ENCODE data around the gene AADACL4. TPM values are rescaled to one million over a fixed set of nuclear protein-coding genes. Genes with fewer than 3 reads are reported as not detected.

The AADACL4 gene
- total and polyA plus RNA-seq, 2 of the 8 experiments (the other 6 are each of a cell fraction or from before 2014, with no cell fraction given), result 0.08 TPM; not detected in 1

GRCh38 chr1:12696658-12697057 lies 52.8 kb downstream of the AADACL4 start:
- no peak overlapping the region for H3K18ac ChIP-seq (ENCODE audit: extremely low read depth, low read length)
- H2AFZ ChIP-seq (ENCODE audit: low read length), result no peak overlapping the region
- no peak overlapping the region for H4K5ac ChIP-seq (ENCODE audit: insufficient read length, low read depth, low read length)
- H3K23me2 ChIP-seq (ENCODE audit: low read depth, low read length), result no peaks in the 10 kb centered on the region
- H2BK12ac ChIP-seq (ENCODE audit: low read depth, low read length), result no peak overlapping the region
- ChIA-PET CTCF (ENCODE audit: partially characterized antibody) (no interaction called here), POLR2A (ENCODE audit: partially characterized antibody) (interaction anchor here (1.1 kb wide), 1 partner anchor 9 kb away, joined by 3 read pairs; no protein-coding TSS in a partner anchor)
- no peak overlapping the region for H2BK120ac ChIP-seq (replicated peaks; ENCODE audit: low read depth, low read length)
- TF ChIP-seq CHD1 (IDR thresholded peaks at IDR 0.05; ENCODE audit: low read depth, low read length) (no peak), JUND (IDR thresholded peaks at IDR 0.05; ENCODE audit: low read length) (no peak), HDAC6 (IDR thresholded peaks at IDR 0.05; ENCODE audit: low read depth, low read length) (no peak), SRF (IDR thresholded peaks at IDR 0.05; ENCODE audit: low read depth, low read length) (no peak)
- DNase-seq (ENCODE audit: low read depth in 1 of 2, low spot score in 2 of 2) (no peak), FAIRE-seq (no peak)
- no peak overlapping the region for H3K4me2 ChIP-seq (ENCODE audit: insufficient read depth in 1 of 2, low read depth in 2 of 2, low read length in 2 of 2)
- H3K4ac ChIP-seq (replicated peaks; ENCODE audit: insufficient read length, low read depth, low read length), result no peak overlapping the region
- no peak overlapping the region for H2BK20ac ChIP-seq (ENCODE audit: low read length)
- no peak overlapping the region for H2BK5ac ChIP-seq (ENCODE audit: low read depth, low read length)
- H3K79me2 ChIP-seq (ENCODE audit: control insufficient read depth in 1 of 2, insufficient read depth in 2 of 2, low read length in 2 of 2), result no peaks in the 10 kb centered on the region
- H3K27me3 ChIP-seq (replicated peaks in 1 of 4; ENCODE audit: control insufficient read depth in 3 of 4, extremely low read depth in 1 of 4, insufficient read depth in 3 of 4, low read length in 3 of 4), result no peaks in the 10 kb centered on the region
- H4K8ac ChIP-seq (ENCODE audit: extremely low read depth, insufficient read depth, low read length), result no peak overlapping the region
- H4K20me1 ChIP-seq (replicated peaks in 1 of 2; ENCODE audit: control insufficient read depth in 1 of 2, insufficient read depth in 2 of 2, low read length in 2 of 2), result no peaks in the 10 kb centered on the region
- peaks cover 0 to 5% of the 10 kb centered on the region in 2 experiments; a peak in 1 of 4 replicates for H3K9me3 ChIP-seq (ENCODE audit: insufficient read depth in 2 of 2, low read depth in 1 of 2, low read length in 1 of 2)
- no peak overlapping the region for H3K14ac ChIP-seq (ENCODE audit: insufficient read length)
- no peak overlapping the region for H3K9ac ChIP-seq (replicated peaks in 1 of 4; ENCODE audit: extremely low read depth in 1 of 4, low read depth in 3 of 4, low read length in 3 of 4)
- no peak overlapping the region for H2AK5ac ChIP-seq (ENCODE audit: low read depth, low read length)
- no peak overlapping the region for H3K27ac ChIP-seq (ENCODE audit: low read depth, low read length)
- no peak overlapping the region for H3K4me3 ChIP-seq (ENCODE audit: extremely low read depth in 1 of 4, insufficient read depth in 2 of 4, low read depth in 3 of 4, low read length in 4 of 4)
- WGBS, 2 experiments (ENCODE audit: extremely low coverage in 1 of 2, insufficient coverage in 1 of 2, insufficient read length in 1 of 2, insufficient replicate concordance in 2 of 2, low coverage in 1 of 2, low lambda C conversion rate in 2 of 2, missing lambda C conversion rate in 1 of 2), result 86% methylated on average over 3 of the region's 3 CpGs; no CpG with 5 or more reads in 1 of the 2 experiments
- H4K91ac ChIP-seq (replicated peaks; ENCODE audit: insufficient read length, low read length), result no peak overlapping the region
- no peaks in the 10 kb centered on the region; a peak in 1 of 7 replicates for H3K4me1 ChIP-seq (replicated peaks in 1 of 4; ENCODE audit: control insufficient read depth in 3 of 4, insufficient read depth in 4 of 4, low read length in 3 of 4)
- no peak overlapping the region for H3K23ac ChIP-seq (ENCODE audit: insufficient read length)
- no peaks in the 10 kb centered on the region for H3K79me1 ChIP-seq (ENCODE audit: low read depth, low read length)
- no peaks in the 10 kb centered on the region for H3K36me3 ChIP-seq (ENCODE audit: control insufficient read depth in 2 of 4, insufficient read depth in 4 of 4, low read length in 3 of 4)
- no peak overlapping the region for H2BK15ac ChIP-seq (ENCODE audit: low read length)
- no peak overlapping the region for H3K56ac ChIP-seq (replicated peaks; ENCODE audit: insufficient read length, low read depth, low read length)

All from H1 (cell line).